HG02885 (cell line): ENCODE measurements around the gene OR1L8.

Source experiments
- ATAC-seq: cut with Tn5 transposase; IDR thresholded peaks from one replicate; pipeline ENCODE4 v1.9.1; 2021; ENCODE audit warnings: mild to moderate bottlenecking; ENCODE audit not compliant: unreplicated experiment, poor library complexity

OR1L8 gene

DNA sequence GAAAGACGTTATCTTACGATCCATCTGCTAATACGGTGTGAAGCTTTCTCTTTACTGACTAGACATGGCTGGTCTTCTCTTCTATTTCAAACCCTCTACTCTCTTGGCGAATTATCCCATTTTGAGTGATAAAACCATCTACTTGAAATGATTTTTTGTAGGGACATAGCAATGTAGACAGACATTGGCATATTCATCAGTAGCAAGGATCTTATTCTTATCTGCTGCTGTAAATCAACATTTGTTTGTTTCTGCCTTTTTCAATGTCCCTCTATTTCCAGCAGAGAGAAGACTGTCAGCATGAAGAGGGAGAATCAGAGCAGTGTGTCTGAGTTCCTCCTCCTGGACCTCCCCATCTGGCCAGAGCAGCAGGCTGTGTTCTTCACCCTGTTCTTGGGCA is 64.3 kb downstream of the OR1L8 start, which contains the start of gene OR1J4:
Gene OR1J4, plus strand, starts transcription at position 301 of the 400 bp plus-strand sequence. Its CDS starts 0 bp downstream, at position 301.
- ATAC-seq: no peak

- no peak for ATAC-seq
Measured at GRCh38 chr9:122518226-122518625, 65.0 kb downstream of the OR1L8 start.
